Prostate gland (tissue), 2 donors: ENCODE data around the gene RASL10B. TPM values are rescaled to one million over a fixed set of nuclear protein-coding genes. Genes with fewer than 3 reads are reported as not detected.

Experiments
- DNase-seq: peaks from one replicate; pipeline ENCODE4 v3.0.0-alpha.2; 2019; ENCODE audit warnings: low spot score
- H3K27ac ChIP-seq, 2 donors: fragments of 200-600 bp; sonication (generic); 2 replicates each; pipeline ENCODE4 v1.5.1; 2017 to 2019
- H3K27me3 ChIP-seq: fragments of 200-600 bp; sonication (generic); replicated peaks from 2 replicates; pipeline ENCODE4 v1.5.1; 2019; ENCODE audit not compliant: insufficient read depth
- H3K36me3 ChIP-seq, 2 donors: fragments of 200-600 bp; sonication (generic); 1 replicate in 1 of 2; 2 replicates in 1 of 2; pipeline versions ENCODE4 v1.5.1 to v1.8.1; 2017 to 2019
- H3K4me1 ChIP-seq: fragments of 200-600 bp; sonication (generic); replicated peaks from 2 replicates; pipeline ENCODE4 v1.5.1; 2019
- H3K4me3 ChIP-seq, 2 donors: fragments of 200-600 bp; sonication (generic); 2 replicates each; pipeline ENCODE4 v1.5.1; 2017 to 2019
- H3K9me3 ChIP-seq: fragments of 200-600 bp; sonication (generic); 2 replicates; pipeline ENCODE4 v1.5.1; 2017
- CTCF ChIP-seq, 4 experiments: fragments of 200-600 bp in 2 of 4; fragments of 450-650 bp in 2 of 4; sonication (generic) in 2 of 4; IDR thresholded peaks; 1 replicate in 3 of 4; 2 replicates in 1 of 4; pipeline ENCODE4 v1.5.1; 2016 to 2019; ENCODE audit warnings: antibody characterized with exemption in 4 of 4, mild to moderate bottlenecking in 2 of 4, moderate library complexity in 2 of 4
- POLR2A ChIP-seq: fragments of 450-650 bp; IDR thresholded peaks from one replicate; pipeline ENCODE4 v1.6.1; 2016; ENCODE audit warnings: antibody characterized with exemption, mild to moderate bottlenecking
- POLR2AphosphoS5 ChIP-seq: sonication (generic); formaldehyde crosslinking; IDR thresholded peaks from one replicate; pipeline ENCODE4 v1.6.1; 2017; ENCODE audit warnings: antibody characterized with exemption
- WGBS: methylation state at CpG from one replicate; pipeline ENCODE4 v1.1.5; 2018; 5-methylcytosine and 5-hydroxymethylcytosine counted together
- intact Hi-C: fragments of 100-400 bp; cut with DNase I; formaldehyde crosslinking; loops from one replicate; pipeline ENCODE4 v1.14.2; 2022
- total RNA-seq, 2 donors: library from RNA; depleted of rRNA; stranded (reverse); fragments of >200 nt; gene quantifications; one replicate each; pipeline ENCODE4 v1.1.0, GENCODE V29; 2016

RASL10B gene
- 1 to 10 TPM; 5.4 to 7.2 TPM for total RNA-seq

DNA sequence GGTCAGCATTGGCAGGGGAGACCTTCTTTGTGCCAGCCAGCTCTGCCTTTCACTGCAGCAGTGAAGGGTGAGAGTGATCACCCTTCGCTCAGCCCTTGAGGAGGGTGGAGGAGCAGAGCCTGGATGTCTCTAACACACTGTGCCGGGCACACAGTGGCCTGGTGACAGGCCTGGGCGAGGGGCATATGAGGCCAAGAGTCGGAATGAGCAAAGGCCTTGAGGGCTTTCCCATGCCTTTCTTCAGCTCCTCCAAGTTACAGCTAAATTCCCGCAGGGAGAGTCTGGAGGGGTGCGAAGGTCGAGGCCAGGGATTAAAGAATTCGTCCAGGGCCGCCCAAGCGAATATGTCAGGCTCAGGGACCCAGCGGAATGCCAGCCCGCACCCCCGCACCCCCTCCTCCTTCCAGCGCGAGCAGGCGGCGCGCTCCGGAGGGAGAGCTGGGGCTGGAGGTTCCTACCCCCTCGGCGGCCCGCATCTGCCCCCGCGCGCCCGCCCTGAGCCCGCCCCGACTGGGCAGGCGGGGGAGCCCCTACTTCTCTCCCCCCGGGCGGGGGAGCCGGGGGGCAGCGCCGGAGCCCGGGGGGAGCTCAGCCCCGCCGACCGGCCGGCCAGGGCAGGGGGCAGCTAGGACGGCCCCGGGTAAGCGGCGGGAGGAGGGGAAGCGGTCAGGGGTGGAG, at the start of gene RASL10B:
TSS of gene RASL10B (plus strand) at position 401 of the 678 bp plus-strand sequence. CDS start 3,546 bp downstream, outside the sequence.
- DNase-seq = peak; percentile 30
- TF ChIP-seq POLR2AphosphoS5 (peak; percentile 18), CTCF (IDR thresholded peaks at IDR 0.05) (no peak)
- WGBS = 5% methylated on average over 17 of the region's 44 CpGs
- peak within 1 kb of the TSS; percentile 62 to 75 for H3K4me3 ChIP-seq
- H3K27ac ChIP-seq = peak within 1 kb of the TSS; percentile 3 to 18
- intact Hi-C loops = no loop called here
- H3K27me3 ChIP-seq = no peaks in the 10 kb centered on the region
- no peaks in the 10 kb centered on the region for H3K36me3 ChIP-seq
- H3K9me3 ChIP-seq = no peaks in the 10 kb centered on the region
- peaks cover 4% of the 10 kb centered on the region for H3K4me1 ChIP-seq

GRCh38 chr17:35683591-35683990, 47.8 kb upstream of the RASL10B start:
- Histone ChIP-seq H3K36me3 (no peaks in the 10 kb centered on the region), H3K27me3 (no peaks in the 10 kb centered on the region), H3K4me3 (no peak overlapping the region), H3K9me3 (no peaks in the 10 kb centered on the region), H3K4me1 (no peaks in the 10 kb centered on the region), H3K27ac (no peak overlapping the region)
- TF ChIP-seq POLR2AphosphoS5 (no peak), CTCF (IDR thresholded peaks at IDR 0.05) (no peak), POLR2A (no peak)
- DNase-seq = no peak
- whole genome bisulfite sequencing = 80% methylated on average over 4 of the region's 4 CpGs
- intact Hi-C loops = no loop called here

DNA sequence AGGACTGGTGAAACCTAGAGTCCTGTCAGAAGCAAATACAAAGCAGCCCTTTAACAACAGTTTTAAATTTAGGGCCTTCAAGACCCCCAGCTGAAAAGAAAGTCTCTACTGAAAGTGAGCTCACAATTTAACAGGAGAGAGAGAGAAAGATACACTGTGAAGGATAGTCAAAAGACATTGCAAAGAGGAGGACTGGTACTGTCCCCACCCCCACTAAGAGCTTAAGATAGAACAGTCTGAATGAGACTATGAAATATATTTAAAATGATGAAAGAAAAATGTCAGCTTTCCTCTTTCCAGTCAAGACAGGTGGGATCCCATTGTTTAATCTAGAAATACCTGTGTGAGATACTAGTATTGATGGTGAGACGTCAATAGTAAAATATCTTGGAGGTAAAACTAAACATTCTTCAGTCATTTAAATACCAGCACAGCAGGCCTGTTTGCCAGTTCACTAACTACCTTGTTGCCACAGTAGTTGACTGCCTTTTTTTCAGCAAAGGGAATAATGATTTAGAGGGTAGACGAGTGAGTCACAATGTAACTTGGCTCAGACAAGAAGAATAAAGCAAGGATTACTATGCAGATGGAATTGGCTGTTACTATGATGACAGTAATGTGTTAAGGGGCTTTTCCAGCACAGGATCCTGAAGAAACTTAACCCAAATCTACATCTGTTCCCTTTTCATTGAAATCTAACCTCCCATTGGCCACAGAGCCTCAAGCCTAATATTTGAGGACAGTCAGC, 47.2 kb upstream of the RASL10B start:
- no peaks in the 10 kb centered on the region for H3K27me3 ChIP-seq
- TF ChIP-seq POLR2AphosphoS5 = no peak
- no peak for TF ChIP-seq POLR2A
- no peak for TF ChIP-seq CTCF (IDR thresholded peaks at IDR 0.05)

DNA sequence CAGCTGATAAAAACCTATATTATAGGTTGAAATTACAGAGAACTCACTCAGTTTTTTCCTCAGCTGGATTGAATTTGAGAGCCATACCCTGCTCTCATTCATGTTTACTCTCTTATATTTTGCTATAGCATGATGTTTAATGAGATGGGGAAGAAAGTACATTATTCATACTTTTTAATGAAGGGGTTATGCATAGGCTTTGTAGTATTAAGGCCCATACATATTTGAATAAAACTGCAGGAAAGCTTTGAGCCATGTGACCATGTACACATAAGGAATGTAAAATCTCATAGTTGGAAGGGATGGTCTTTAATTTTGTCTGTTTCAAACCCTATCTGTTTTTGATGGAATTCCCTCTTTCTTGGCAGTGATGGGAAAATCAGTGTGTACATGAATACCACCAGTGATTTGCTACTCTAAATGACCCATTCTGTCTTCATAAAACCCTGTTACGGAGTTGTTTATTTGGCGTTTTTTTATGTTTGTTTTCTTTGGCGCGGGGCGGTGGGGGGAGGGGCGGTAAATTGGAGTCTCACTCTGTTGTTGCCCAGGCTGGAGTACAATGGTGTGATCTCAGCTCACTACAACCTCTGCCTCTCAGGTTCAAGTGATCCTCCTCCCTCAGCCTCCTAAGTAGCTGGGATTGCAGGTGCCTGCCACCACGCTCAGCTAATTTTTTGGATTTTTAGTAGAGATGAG, 38.8 kb upstream of the RASL10B start:
- 76% methylated on average over 7 of the region's 7 CpGs for WGBS
- Histone ChIP-seq H3K36me3 (peaks cover 0 to 5% of the 10 kb centered on the region in 2 donors), H3K9me3 (no peaks in the 10 kb centered on the region), H3K4me1 (no peaks in the 10 kb centered on the region), H3K27ac (no peak overlapping the region), H3K27me3 (no peaks in the 10 kb centered on the region), H3K4me3 (no peak overlapping the region)
- no peak for DNase-seq
- intact Hi-C loops = no loop called here
- TF ChIP-seq CTCF (IDR thresholded peaks at IDR 0.05) = no peak
- no peak for TF ChIP-seq POLR2A
- no peak for TF ChIP-seq POLR2AphosphoS5

More for the DNA sequence above, 47.2 kb upstream of the RASL10B start:
- no peak for DNase-seq
- H3K36me3 ChIP-seq = no peaks in the 10 kb centered on the region
- intact Hi-C loops = no loop called here
- 67% methylated on average over 2 of the region's 2 CpGs for WGBS
- H3K27ac ChIP-seq = no peak overlapping the region
- H3K4me3 ChIP-seq = no peak overlapping the region
- no peaks in the 10 kb centered on the region for H3K9me3 ChIP-seq
- H3K4me1 ChIP-seq = no peaks in the 10 kb centered on the region
